K562 (cell line): Measurements from ENCODE around the gene NEUROG1. TPM values are rescaled to one million over a fixed set of nuclear protein-coding genes. Genes with fewer than 3 reads are reported as not detected.

Experiments used
- ATAC-seq: fragments of 200-7000 bp; cut with Tn5 transposase; 3 replicates; pipeline ENCODE4 v1.9.1; 2020; ENCODE audit warnings: moderate library complexity
- BruUV-seq: library from RNA; stranded (reverse); fragments of 400-500 nt; replicated peaks from 2 replicates; lab custom pipeline; 2021; lab: Mats Ljungman, UMichigan
- CTCF ChIA-PET: fragments of 300-600 bp; formaldehyde crosslinking; extraction: SDS; loops from one replicate; lab custom pipeline; 2021; ENCODE audit warnings: low intra/inter-chr PET ratio; lab: Yijun Ruan, JAX
- POLR2A ChIA-PET: fragments of 300-600, 350-650 bp; sonication (Branson Sonifier 250); formaldehyde crosslinking; extraction: SDS; loops from one replicate; lab custom pipeline; 2021; ENCODE audit warnings: antibody characterized with exemption, inconsistent platforms; lab: Yijun Ruan, JAX
- DNase-seq, 4 experiments: peaks; one replicate each; pipeline versions ENCODE4 v3.0.0 to v3.0.0-alpha.2; 2011 to 2018; ENCODE audit warnings: low spot score in 3 of 4, mixed read lengths in 3 of 4; ENCODE audit errors: extremely low read depth in 1 of 4
- FAIRE-seq: peaks from 2 replicates; lab custom pipeline; 2011; peaks lifted over from hg19 to GRCh38; lab: Jason Lieb, UNC
- H2AFZ ChIP-seq: 2 replicates; pipeline ENCODE4 v1.6.0; 2011; ENCODE audit warnings: low read depth, low read length, control low read depth, inconsistent platforms
- H3K27ac ChIP-seq: fragments of 200-600 bp; 3 replicates; pipeline ENCODE4 v1.8.0; 2011; ENCODE audit warnings: low read depth, mild to moderate bottlenecking, control low read depth, inconsistent platforms, low read length, moderate library complexity, mixed read lengths; ENCODE audit errors: extremely low read depth
- H3K27me3 ChIP-seq, 2 experiments: fragments of 300-600 bp in 1 of 2; 2 replicates in 1 of 2; 3 replicates in 1 of 2; pipeline versions ENCODE4 v1.6.0 to v1.8.0; 2011; ENCODE audit warnings: inconsistent platforms in 2 of 2, low read length in 2 of 2, mild to moderate bottlenecking in 1 of 2, mixed read lengths in 1 of 2, moderate library complexity in 1 of 2; ENCODE audit not compliant: control insufficient read depth in 2 of 2, insufficient read depth in 2 of 2
- H3K36me3 ChIP-seq: fragments of 300-600 bp; 3 replicates; pipeline ENCODE4 v1.8.0; 2011; ENCODE audit warnings: mild to moderate bottlenecking, low read length, inconsistent platforms; ENCODE audit not compliant: control insufficient read depth, insufficient read depth
- H3K4me1 ChIP-seq, 2 experiments: fragments of 200-600 bp in 1 of 2; replicated peaks in 1 of 2; 2 replicates in 1 of 2; 3 replicates in 1 of 2; pipeline versions ENCODE4 v1.5.1 to v1.8.0; 2011; ENCODE audit warnings: inconsistent platforms in 2 of 2, low read length in 2 of 2, mild to moderate bottlenecking in 1 of 2, mixed read lengths in 1 of 2, moderate library complexity in 1 of 2; ENCODE audit not compliant: control insufficient read depth in 2 of 2, insufficient read depth in 2 of 2
- H3K4me2 ChIP-seq: 2 replicates; pipeline ENCODE4 v1.6.1; 2011; ENCODE audit warnings: low read length, control low read depth, inconsistent platforms, mixed read lengths; ENCODE audit not compliant: insufficient read depth
- H3K4me3 ChIP-seq: fragments of 200-600 bp; sonication (generic), shearing (Covaris generic); 2 replicates; pipeline ENCODE4 v1.5.1; 2016; ENCODE audit warnings: control low read depth, inconsistent platforms
- H3K79me2 ChIP-seq: fragments of 200-600 bp; 3 replicates; pipeline ENCODE4 v1.8.0; 2011; ENCODE audit warnings: low read length, inconsistent platforms; ENCODE audit not compliant: control insufficient read depth, insufficient read depth
- H3K9ac ChIP-seq, 2 experiments: 2 replicates each; pipeline versions ENCODE4 v1.6.0 to v1.6.1; 2011; ENCODE audit warnings: low read depth in 2 of 2, low read length in 2 of 2, control low read depth in 1 of 2, inconsistent platforms in 1 of 2, mild to moderate bottlenecking in 1 of 2, mixed read lengths in 1 of 2; ENCODE audit not compliant: insufficient read depth in 1 of 2
- H3K9me1 ChIP-seq: one replicate; pipeline ENCODE4 v1.6.0; 2011; ENCODE audit warnings: inconsistent platforms, mild to moderate bottlenecking, low read length, moderate library complexity; ENCODE audit not compliant: control insufficient read depth, insufficient read depth
- H3K9me3 ChIP-seq: replicated peaks from 2 replicates; pipeline ENCODE4 v1.5.1; 2011; ENCODE audit warnings: low read depth, low read length, inconsistent platforms; ENCODE audit not compliant: control insufficient read depth, insufficient read depth
- H4K20me1 ChIP-seq: replicated peaks from 2 replicates; pipeline ENCODE4 v1.6.1; 2011; ENCODE audit warnings: low read length, inconsistent platforms, mixed read lengths; ENCODE audit not compliant: control insufficient read depth, insufficient read depth
- CAMTA2 ChIP-seq: fragments of 250-450 bp; sonication (Bioruptor Pico); conservative IDR thresholded peaks from 2 replicates; pipeline ENCODE4 v1.5.1; 2022
- CCAR2 ChIP-seq: fragments of 200-400 bp; formaldehyde crosslinking; IDR thresholded peaks from 2 replicates; pipeline ENCODE4 v1.6.1; 2017; ENCODE audit warnings: mild to moderate bottlenecking, low read depth, low read length
- KAT8 ChIP-seq: fragments of 450-650 bp; IDR thresholded peaks from 2 replicates; pipeline ENCODE4 v1.6.1; 2016; ENCODE audit warnings: low read depth, mild to moderate bottlenecking
- NFIX ChIP-seq: fragments of 250-450 bp; sonication (Bioruptor Pico); IDR thresholded peaks from 2 replicates; pipeline ENCODE4 v1.4.0; 2020; ENCODE audit warnings: low read depth, mild to moderate bottlenecking, moderate library complexity
- OTX1 ChIP-seq: fragments of 450-650 bp; formaldehyde crosslinking; IDR thresholded peaks from 2 replicates; pipeline ENCODE4 v1.4.0; 2022; ENCODE audit warnings: mild to moderate bottlenecking
- POLR2A ChIP-seq: fragments of 450-650 bp; conservative IDR thresholded peaks from 2 replicates; pipeline ENCODE4 v1.6.1; 2016
- RBM15 ChIP-seq: fragments of 200-400 bp; formaldehyde crosslinking; IDR thresholded peaks from 2 replicates; pipeline ENCODE4 v1.6.1; 2018; ENCODE audit warnings: mild to moderate bottlenecking, low read length, moderate library complexity; ENCODE audit not compliant: insufficient read depth
- SNRNP70 ChIP-seq: fragments of 200-400 bp; formaldehyde crosslinking; optimal IDR thresholded peaks from 2 replicates; pipeline ENCODE3; 2017; ENCODE audit warnings: low read depth, low read length
- SRSF1 ChIP-seq: fragments of 200-400 bp; formaldehyde crosslinking; IDR thresholded peaks from 2 replicates; pipeline ENCODE4 v1.6.1; 2017; ENCODE audit warnings: mild to moderate bottlenecking, low read depth, low read length, moderate library complexity
- WGBS: fragments of 100-300 bp; shearing (Covaris generic); methylation state at CpG from one replicate; pipeline ENCODE4 v1.1.6; 2016; ENCODE audit warnings: low coverage, mixed read lengths; ENCODE audit not compliant: insufficient coverage; ENCODE audit errors: missing lambda C conversion rate; 5-methylcytosine and 5-hydroxymethylcytosine counted together
- in situ Hi-C: fragments of 300-500 bp; cut with MboI; formaldehyde crosslinking; loops from 4 replicates; pipeline ENCODE4 v1.15.0; 2018; ENCODE audit warnings: inconsistent platforms, mixed read lengths
- intact Hi-C: fragments of 100-400 bp; cut with micrococcal nuclease; formaldehyde crosslinking; loops from 2 replicates; pipeline ENCODE4 v1.14.2; 2022
- polyA plus RNA-seq, 8 experiments: library from polyadenylated mRNA; depleted of rRNA in 4 of 8; stranded (reverse) in 5 of 8; unstranded in 3 of 8; fragments of >200 nt; fragmentation: Nextera tagmentation in 2 of 8; fragmentation: Illumina TruSeq in 1 of 8; extraction: Ambion mirVana in 2 of 8; extraction: Trizol in 1 of 8; gene quantifications; 2 replicates each; pipeline versions ENCODE4 v1.2.1 to v1.2.3, GENCODE V29; 2011 to 2014; ENCODE audit warnings: inconsistent platforms in 1 of 8, missing spikeins in 1 of 8
- total RNA-seq, 7 experiments: library from RNA; depleted of rRNA in 6 of 7; stranded (reverse); fragments of >200 nt in 6 of 7; fragmentation: Illumina TruSeq in 2 of 7; extraction: Trizol in 2 of 7; gene quantifications; 2 replicates each; pipeline versions ENCODE4 v1.2.1 to v1.2.3, GENCODE V29; 2011 to 2021; ENCODE audit warnings: low replicate concordance in 1 of 7
- TF ChIP-seq, protein P1 (sequence below): fragments of 250-450 bp; sonication (Bioruptor Pico); IDR thresholded peaks from 2 replicates; pipeline ENCODE4 v1.5.1; 2021; ENCODE audit warnings: mild to moderate bottlenecking
- TF ChIP-seq, protein P2 (sequence below): sonication (generic); formaldehyde crosslinking; IDR thresholded peaks from 2 replicates; pipeline ENCODE4 v1.8.1; 2023; ENCODE audit warnings: mild to moderate bottlenecking, missing genetic modification reagents
- TF ChIP-seq, protein P3 (sequence below): fragments of 450-650 bp; IDR thresholded peaks from 2 replicates; pipeline ENCODE4 v1.6.1; 2016; ENCODE audit warnings: antibody characterized with exemption
- TF ChIP-seq, protein P4 (sequence below): fragments of 450-650 bp; IDR thresholded peaks from 2 replicates; pipeline ENCODE4 v1.7.0; 2016; ENCODE audit warnings: borderline replicate concordance

NEUROG1 gene
- total and polyA plus RNA-seq, 9 of the 15 experiments (the other 6 are each of a cell fraction or from before 2014, with no cell fraction given) = not detected

DNA sequence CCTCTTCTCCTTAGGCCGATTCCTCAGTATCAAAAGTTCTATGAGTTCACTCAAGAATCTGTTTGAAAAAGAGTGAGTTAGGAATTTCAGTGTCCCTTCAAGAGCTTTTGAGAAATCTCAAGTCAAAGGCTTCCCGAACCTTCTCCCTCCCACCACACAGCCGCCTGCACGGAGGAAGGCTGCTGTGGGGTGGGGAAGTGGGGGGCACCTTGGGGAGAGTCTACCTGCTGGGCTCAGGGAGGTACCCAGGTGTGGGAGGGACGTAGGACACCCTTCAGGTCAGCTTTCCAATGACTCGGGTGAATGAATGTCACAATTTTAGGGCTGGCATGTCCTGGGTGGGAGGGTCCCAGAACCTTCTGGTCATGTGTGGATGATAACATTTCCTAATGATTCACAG lies 25.5 kb upstream of the NEUROG1 start:
- H3K36me3 ChIP-seq = no peaks in the 10 kb centered on the region
- POLR2A ChIA-PET = interaction anchor here (0.8 to 1.4 kb wide), 5 partner anchors 8 to 269 kb away, joined by 3 to 6 read pairs (median 3); no protein-coding TSS in a partner anchor
- H3K4me2 ChIP-seq = no peak overlapping the region
- H3K79me2 ChIP-seq = no peaks in the 10 kb centered on the region
- CTCF ChIA-PET = interaction anchor here (0.7 to 2.4 kb wide), 2 partner anchors 269 to 483 kb away, joined by 3 to 17 read pairs; no protein-coding TSS in a partner anchor
- H2AFZ ChIP-seq = peak overlapping the region; percentile 92
- in situ Hi-C loops (no loop called here), intact Hi-C loops (loop anchor here (2.0 kb wide), 1 partner anchor 270 kb away; no protein-coding TSS in a partner anchor)
- 39% methylated on average over 5 of the region's 6 CpGs for WGBS
- BruUV-seq = no TSS peak
- H3K9me1 ChIP-seq = no peaks in the 10 kb centered on the region
- no peak overlapping the region for H3K9ac ChIP-seq
- TF ChIP-seq, protein P1, sequence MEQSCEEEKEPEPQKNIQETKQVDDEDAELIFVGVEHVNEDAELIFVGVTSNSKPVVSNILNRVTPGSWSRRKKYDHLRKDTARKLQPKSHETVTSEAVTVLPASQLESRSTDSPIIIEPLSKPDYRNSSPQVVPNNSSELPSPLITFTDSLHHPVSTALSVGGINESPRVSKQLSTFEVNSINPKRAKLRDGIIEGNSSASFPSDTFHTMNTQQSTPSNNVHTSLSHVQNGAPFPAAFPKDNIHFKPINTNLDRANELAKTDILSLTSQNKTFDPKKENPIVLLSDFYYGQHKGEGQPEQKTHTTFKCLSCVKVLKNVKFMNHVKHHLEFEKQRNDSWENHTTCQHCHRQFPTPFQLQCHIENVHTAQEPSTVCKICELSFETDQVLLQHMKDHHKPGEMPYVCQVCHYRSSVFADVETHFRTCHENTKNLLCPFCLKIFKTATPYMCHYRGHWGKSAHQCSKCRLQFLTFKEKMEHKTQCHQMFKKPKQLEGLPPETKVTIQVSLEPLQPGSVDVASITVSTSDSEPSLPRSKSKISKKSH (CRISPR knock-in tag) = no peak
- TF ChIP-seq KAT8 = no peak
- TF ChIP-seq, protein P2, sequence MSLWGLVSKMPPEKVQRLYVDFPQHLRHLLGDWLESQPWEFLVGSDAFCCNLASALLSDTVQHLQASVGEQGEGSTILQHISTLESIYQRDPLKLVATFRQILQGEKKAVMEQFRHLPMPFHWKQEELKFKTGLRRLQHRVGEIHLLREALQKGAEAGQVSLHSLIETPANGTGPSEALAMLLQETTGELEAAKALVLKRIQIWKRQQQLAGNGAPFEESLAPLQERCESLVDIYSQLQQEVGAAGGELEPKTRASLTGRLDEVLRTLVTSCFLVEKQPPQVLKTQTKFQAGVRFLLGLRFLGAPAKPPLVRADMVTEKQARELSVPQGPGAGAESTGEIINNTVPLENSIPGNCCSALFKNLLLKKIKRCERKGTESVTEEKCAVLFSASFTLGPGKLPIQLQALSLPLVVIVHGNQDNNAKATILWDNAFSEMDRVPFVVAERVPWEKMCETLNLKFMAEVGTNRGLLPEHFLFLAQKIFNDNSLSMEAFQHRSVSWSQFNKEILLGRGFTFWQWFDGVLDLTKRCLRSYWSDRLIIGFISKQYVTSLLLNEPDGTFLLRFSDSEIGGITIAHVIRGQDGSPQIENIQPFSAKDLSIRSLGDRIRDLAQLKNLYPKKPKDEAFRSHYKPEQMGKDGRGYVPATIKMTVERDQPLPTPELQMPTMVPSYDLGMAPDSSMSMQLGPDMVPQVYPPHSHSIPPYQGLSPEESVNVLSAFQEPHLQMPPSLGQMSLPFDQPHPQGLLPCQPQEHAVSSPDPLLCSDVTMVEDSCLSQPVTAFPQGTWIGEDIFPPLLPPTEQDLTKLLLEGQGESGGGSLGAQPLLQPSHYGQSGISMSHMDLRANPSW (CRISPR knock-in tag) = no peak
- TF ChIP-seq NFIX = no peak
- TF ChIP-seq, protein P3, sequence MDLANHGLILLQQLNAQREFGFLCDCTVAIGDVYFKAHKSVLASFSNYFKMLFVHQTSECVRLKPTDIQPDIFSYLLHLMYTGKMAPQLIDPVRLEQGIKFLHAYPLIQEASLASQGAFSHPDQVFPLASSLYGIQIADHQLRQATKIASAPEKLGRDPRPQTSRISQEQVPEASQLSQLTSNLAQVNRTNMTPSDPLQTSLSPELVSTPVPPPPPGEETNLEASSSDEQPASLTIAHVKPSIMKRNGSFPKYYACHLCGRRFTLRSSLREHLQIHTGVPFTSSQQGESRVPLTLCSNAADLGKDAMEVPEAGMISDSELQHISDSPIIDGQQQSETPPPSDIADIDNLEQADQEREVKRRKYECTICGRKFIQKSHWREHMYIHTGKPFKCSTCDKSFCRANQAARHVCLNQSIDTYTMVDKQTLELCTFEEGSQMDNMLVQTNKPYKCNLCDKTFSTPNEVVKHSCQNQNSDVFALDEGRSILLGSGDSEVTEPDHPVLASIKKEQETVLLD = no peak
- TF ChIP-seq SNRNP70 = no peak
- TF ChIP-seq SRSF1 = no peak
- no peak for TF ChIP-seq CCAR2
- TF ChIP-seq CAMTA2 = no peak
- TF ChIP-seq, protein P4, sequence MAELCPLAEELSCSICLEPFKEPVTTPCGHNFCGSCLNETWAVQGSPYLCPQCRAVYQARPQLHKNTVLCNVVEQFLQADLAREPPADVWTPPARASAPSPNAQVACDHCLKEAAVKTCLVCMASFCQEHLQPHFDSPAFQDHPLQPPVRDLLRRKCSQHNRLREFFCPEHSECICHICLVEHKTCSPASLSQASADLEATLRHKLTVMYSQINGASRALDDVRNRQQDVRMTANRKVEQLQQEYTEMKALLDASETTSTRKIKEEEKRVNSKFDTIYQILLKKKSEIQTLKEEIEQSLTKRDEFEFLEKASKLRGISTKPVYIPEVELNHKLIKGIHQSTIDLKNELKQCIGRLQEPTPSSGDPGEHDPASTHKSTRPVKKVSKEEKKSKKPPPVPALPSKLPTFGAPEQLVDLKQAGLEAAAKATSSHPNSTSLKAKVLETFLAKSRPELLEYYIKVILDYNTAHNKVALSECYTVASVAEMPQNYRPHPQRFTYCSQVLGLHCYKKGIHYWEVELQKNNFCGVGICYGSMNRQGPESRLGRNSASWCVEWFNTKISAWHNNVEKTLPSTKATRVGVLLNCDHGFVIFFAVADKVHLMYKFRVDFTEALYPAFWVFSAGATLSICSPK = no peak
- no peak for TF ChIP-seq OTX1 (CRISPR knock-in tag)
- TF ChIP-seq POLR2A = no peak
- no peak for TF ChIP-seq RBM15
- ATAC-seq (no peak), DNase-seq (no peak), FAIRE-seq (no peak)
- H3K4me3 ChIP-seq = no peak overlapping the region
- H3K4me1 ChIP-seq = peaks cover under 1 to 4% of the 10 kb centered on the region in 2 experiments; a peak in 4 of 5 replicates
- no peaks in the 10 kb centered on the region for H4K20me1 ChIP-seq
- no peaks in the 10 kb centered on the region for H3K9me3 ChIP-seq
- H3K27me3 ChIP-seq = peaks cover 3 to 5% of the 10 kb centered on the region in 2 experiments; a peak in 2 of 5 replicates
- no peak overlapping the region for H3K27ac ChIP-seq
